GM18870 (cell line): ENCODE results near the gene SLC18A3.

ENCODE experiments used
- ATAC-seq: cut with Tn5 transposase; IDR thresholded peaks from one replicate; pipeline ENCODE4 v1.9.1; 2021; ENCODE audit warnings: moderate library complexity; ENCODE audit not compliant: unreplicated experiment

The SLC18A3 gene

GRCh38 chr10:49595713-49596492 is 14.2 kb upstream of the SLC18A3 start:
- no peak for ATAC-seq

GRCh38 chr10:49596493-49596809 is 13.7 kb upstream of the SLC18A3 start:
- ATAC-seq, result no peak

- ATAC-seq, result no peak
Measured at GRCh38 chr10:49596836-49597235, 13.3 kb upstream of the SLC18A3 start.

- ATAC-seq, result no peak
Measured at GRCh38 chr10:49597426-49598163, 12.5 kb upstream of the SLC18A3 start.

- no peak for ATAC-seq
Measured at GRCh38 chr10:49598164-49598856, 11.8 kb upstream of the SLC18A3 start.

GRCh38 chr10:49598986-49599385 is 11.1 kb upstream of the SLC18A3 start:
- no peak for ATAC-seq

GRCh38 chr10:49599546-49599945 is 10.6 kb upstream of the SLC18A3 start:
- no peak for ATAC-seq

GRCh38 chr10:49600046-49600445 is 10.1 kb upstream of the SLC18A3 start:
- no peak for ATAC-seq

GRCh38 chr10:49600781-49601400 is 9.2 kb upstream of the SLC18A3 start:
- ATAC-seq, result no peak

- ATAC-seq, result no peak
Measured at GRCh38 chr10:49601857-49602256, 8.3 kb upstream of the SLC18A3 start.

- ATAC-seq, result no peak
Measured at GRCh38 chr10:49602380-49603023, 7.6 kb upstream of the SLC18A3 start.

GRCh38 chr10:49605216-49605938 is 4.7 kb upstream of the SLC18A3 start:
- ATAC-seq, result no peak

GRCh38 chr10:49605939-49606509 is 4.1 kb upstream of the SLC18A3 start:
- no peak for ATAC-seq

- no peak for ATAC-seq
Measured at GRCh38 chr10:49606981-49607535, 3.1 kb upstream of the SLC18A3 start.

- ATAC-seq, result no peak
Measured at GRCh38 chr10:49608166-49609005, 1.7 kb upstream of the SLC18A3 start.

GRCh38 chr10:49609006-49609282 is 1.2 kb upstream of the SLC18A3 start:
- no peak for ATAC-seq

GRCh38 chr10:49609283-49610113 is 612 bp upstream of the SLC18A3 start:
- ATAC-seq, result no peak
